CD4-positive, alpha-beta T cell treated with Interleukin-2 at 100 ng/mL for 4 hours (primary cell): ENCODE data around the gene USP17L29.
A peak's percentile ranks its signal among the peaks of the same experiment; 100 is the strongest.
"Not testable (repeated sequence)": the region's sequence is repeated elsewhere in the genome, so short reads cannot be mapped to it uniquely, and the experiment has no call there.

Source experiments
- DNase-seq: peaks from one replicate; pipeline ENCODE4 v3.0.0-alpha.2; 2020; ENCODE audit warnings: low spot score

The USP17L29 gene

DNA sequence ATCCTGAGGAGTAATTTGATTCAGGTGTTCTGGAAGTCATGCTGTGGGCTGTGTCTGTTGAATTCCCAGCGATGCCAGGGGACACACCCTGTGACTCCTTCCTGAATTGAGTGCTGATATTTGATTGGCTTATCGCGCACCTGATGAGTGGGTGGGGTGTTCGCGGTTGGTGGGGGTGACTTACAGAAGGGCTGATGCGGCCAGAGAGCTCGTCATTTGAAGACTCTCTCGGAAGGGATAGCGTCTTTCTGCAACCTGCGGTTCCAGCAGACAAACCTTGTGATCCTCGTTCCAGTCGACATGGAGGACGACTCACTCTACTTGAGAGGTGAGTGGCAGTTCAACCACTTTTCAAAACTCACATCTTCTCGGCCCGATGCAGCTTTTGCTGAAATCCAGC is at the start of gene USP17L29:
TSS of gene USP17L29 (plus strand) at position 301 of the 400 bp plus-strand sequence. CDS start at position 301, 0 bp downstream.
- not testable (repeated sequence) for DNase-seq

DNA sequence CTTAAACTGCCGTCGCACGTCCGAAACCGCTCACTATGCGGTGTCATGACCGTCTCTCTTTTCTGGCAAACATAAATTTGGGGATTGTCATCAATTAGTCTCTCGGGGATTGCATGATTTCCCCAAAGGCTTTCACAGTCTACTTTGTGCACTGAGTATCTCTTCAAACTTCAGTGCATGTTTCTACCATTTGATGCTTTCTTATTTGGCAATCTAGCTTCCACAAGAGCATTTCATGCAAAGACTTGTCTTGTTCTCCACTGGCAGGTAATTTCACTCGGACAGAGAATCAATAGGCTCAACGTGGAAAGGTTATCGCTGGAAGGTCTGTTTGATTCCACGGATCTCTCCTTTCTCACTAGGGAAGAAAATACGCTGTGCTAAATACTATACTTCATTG is 29.2 kb upstream of the USP17L29 start:
- peak; percentile 4 for DNase-seq

DNA sequence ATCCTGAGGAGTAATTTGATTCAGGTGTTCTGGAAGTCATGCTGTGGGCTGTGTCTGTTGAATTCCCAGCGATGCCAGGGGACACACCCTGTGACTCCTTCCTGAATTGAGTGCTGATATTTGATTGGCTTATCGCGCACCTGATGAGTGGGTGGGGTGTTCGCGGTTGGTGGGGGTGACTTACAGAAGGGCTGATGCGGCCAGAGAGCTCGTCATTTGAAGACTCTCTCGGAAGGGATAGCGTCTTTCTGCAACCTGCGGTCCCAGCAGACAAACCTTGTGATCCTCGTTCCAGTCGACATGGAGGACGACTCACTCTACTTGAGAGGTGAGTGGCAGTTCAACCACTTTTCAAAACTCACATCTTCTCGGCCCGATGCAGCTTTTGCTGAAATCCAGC is 28.6 kb upstream of the USP17L29 start, which contains the start of gene USP17L24:
TSS of gene USP17L24 (plus strand) at position 301 of the 400 bp plus-strand sequence. CDS start at position 301, 0 bp downstream.
- DNase-seq = not testable (repeated sequence)

- not testable (repeated sequence) for DNase-seq
These were observed 23.8 kb upstream of the USP17L29 start, which contains the start of gene USP17L25 for GRCh38 chr4:9329611-9330010. USP17L25 (plus strand) TSS chr4:9329911; CDS start chr4:9329911, 0 bp downstream.

GRCh38 chr4:9334358-9334757 is 19.1 kb upstream of the USP17L29 start, which contains the start of gene USP17L26:
USP17L26 (plus strand) TSS chr4:9334658; CDS start chr4:9334658, 0 bp downstream.
- DNase-seq = not testable (repeated sequence)

GRCh38 chr4:9339103-9339502 is 14.3 kb upstream of the USP17L29 start, which contains the start of gene USP17L5:
USP17L5 (plus strand) TSS chr4:9339403; CDS start chr4:9339403, 0 bp downstream.
- not testable (repeated sequence) for DNase-seq

DNA sequence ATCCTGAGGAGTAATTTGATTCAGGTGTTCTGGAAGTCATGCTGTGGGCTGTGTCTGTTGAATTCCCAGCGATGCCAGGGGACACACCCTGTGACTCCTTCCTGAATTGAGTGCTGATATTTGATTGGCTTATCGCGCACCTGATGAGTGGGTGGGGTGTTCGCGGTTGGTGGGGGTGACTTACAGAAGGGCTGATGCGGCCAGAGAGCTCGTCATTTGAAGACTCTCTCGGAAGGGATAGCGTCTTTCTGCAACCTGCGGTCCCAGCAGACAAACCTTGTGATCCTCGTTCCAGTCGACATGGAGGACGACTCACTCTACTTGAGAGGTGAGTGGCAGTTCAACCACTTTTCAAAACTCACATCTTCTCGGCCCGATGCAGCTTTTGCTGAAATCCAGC is 9.6 kb upstream of the USP17L29 start, which contains the start of gene USP17L27:
TSS of gene USP17L27 (plus strand) at position 301 of the 400 bp plus-strand sequence. CDS start at position 301, 0 bp downstream.
- not testable (repeated sequence) for DNase-seq

GRCh38 chr4:9348593-9348992 is 4.8 kb upstream of the USP17L29 start, which contains the start of gene USP17L28:
USP17L28 (plus strand) TSS chr4:9348893; CDS start chr4:9348893, 0 bp downstream.
- DNase-seq = not testable (repeated sequence)

- not testable (repeated sequence) for DNase-seq
These were observed 2.6 kb upstream of the USP17L29 start for GRCh38 chr4:9350866-9351265.

DNA sequence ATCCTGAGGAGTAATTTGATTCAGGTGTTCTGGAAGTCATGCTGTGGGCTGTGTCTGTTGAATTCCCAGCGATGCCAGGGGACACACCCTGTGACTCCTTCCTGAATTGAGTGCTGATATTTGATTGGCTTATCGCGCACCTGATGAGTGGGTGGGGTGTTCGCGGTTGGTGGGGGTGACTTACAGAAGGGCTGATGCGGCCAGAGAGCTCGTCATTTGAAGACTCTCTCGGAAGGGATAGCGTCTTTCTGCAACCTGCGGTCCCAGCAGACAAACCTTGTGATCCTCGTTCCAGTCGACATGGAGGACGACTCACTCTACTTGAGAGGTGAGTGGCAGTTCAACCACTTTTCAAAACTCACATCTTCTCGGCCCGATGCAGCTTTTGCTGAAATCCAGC is 9.4 kb downstream of the USP17L29 start, which contains the start of gene USP17L30:
TSS of gene USP17L30 (plus strand) at position 301 of the 400 bp plus-strand sequence. CDS start at position 301, 0 bp downstream.
- DNase-seq = not testable (repeated sequence)

DNA sequence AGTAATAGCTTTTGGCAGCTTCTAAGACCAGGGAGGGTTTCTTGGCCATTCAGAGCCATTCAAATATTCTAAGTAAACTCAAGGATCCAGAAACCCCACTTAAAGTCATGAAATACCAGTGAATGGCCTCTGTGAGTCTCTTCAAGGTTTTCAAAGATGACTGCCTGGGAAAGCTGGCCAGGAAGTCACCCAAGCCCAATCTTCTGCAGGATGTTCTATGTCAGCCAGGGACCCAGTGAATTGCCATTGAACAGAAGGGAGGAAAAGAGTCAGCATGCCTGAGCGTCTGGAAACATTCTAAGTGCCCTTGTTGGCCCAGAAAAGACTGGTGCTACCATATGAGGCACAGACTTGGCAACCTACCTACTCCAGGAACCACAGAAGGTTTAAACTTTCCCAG is 26.4 kb downstream of the USP17L29 start:
- DNase-seq = not testable (repeated sequence)

DNA sequence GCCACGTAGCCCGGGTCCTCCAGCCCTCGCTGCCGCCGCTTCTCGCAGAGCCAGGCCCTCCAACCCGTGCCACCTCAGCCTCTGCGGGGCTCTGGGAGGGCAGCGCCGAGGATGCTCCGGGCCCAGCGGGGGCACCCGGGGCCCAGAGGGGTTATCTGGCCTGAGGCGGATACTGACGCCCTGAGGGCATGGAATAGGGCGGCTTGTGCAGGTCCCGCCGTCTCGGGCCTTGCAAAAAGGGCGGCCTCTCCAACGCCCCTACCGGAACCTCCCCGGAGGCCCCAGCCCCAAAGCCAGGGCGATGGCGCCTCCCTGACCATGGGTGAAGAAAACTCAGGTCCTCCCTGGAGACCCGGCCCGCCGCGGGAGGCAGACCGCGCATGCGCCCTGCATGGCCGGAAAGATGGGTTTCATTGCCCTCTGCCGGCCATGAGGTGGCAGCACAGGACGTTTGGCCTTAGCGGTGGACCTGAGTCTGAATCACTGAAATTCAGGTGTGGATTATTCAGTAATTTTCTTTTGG is 27.6 kb downstream of the USP17L29 start:
- peak; percentile 58 for DNase-seq

DNA sequence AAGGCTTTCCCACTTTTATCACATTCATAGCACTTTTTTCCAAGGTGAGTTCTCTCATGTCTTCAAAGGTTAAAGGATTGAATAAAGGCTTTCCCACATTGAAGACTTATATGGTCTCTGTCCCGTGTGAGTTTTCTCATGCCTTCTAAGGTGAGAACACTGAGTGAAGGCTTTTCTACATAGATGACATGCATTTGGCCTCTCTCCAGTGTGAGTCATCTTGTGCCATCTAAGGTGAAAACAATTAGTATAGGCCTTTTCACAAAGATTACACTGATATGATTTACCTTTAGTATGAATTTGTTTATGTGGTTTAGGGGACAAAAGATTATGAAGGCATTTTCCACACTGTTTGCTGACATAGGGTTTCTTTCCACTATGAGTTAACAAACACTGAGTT is 30.7 kb downstream of the USP17L29 start:
- DNase-seq = no peak

DNA sequence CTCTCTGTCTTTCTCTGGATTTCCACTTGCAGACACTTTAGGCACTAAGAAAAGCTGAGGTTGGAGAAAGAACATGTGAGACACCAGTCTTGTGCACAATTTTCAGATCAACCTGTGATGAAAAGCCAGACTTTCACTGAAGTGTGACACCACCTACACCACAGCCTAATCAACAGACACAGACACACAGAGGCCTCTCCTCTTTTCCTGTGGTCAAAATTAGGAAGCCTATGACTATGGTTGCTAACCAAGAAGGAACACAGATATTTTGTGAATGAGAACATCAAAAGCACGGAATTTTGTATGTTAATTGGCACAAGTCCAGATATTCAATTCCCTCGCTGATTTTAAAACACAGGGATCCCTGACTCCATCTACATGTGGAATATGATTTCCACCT is 35.6 kb downstream of the USP17L29 start:
- DNase-seq = not testable (repeated sequence)
